Vagina (tissue), 2 donors: ENCODE measurements around the gene DYRK1B. TPM values are rescaled to one million over a fixed set of nuclear protein-coding genes. Genes with fewer than 3 reads are reported as not detected.

Experiments
- DNase-seq, 2 donors: peaks; one replicate each; pipeline ENCODE4 v3.0.0-alpha.2; 2017; ENCODE audit errors: extremely low spot score in 2 of 2
- H3K27ac ChIP-seq: fragments of 200-600 bp; sonication (generic); one replicate; pipeline ENCODE4 v1.5.1; 2019
- H3K27me3 ChIP-seq: fragments of 200-600 bp; sonication (generic); one replicate; pipeline ENCODE4 v1.5.1; 2019
- H3K36me3 ChIP-seq, 2 donors: fragments of 200-600 bp; sonication (generic); one replicate each; pipeline ENCODE4 v1.5.1; 2017 to 2019
- H3K4me1 ChIP-seq: fragments of 200-600 bp; sonication (generic); one replicate; pipeline ENCODE4 v1.5.1; 2019
- H3K4me3 ChIP-seq, 2 donors: fragments of 200-600 bp; sonication (generic); 1 replicate in 1 of 2; 2 replicates in 1 of 2; pipeline ENCODE4 v1.5.1; 2016 to 2019
- H3K9me3 ChIP-seq: fragments of 200-600 bp; sonication (generic); one replicate; pipeline ENCODE4 v1.5.1; 2019
- CTCF ChIP-seq, 3 experiments: fragments of 450-650 bp in 2 of 3; fragments of 200-600 bp in 1 of 3; sonication (generic) in 1 of 3; IDR thresholded peaks; one replicate each; pipeline ENCODE4 v1.5.1; 2017 to 2019; ENCODE audit warnings: antibody characterized with exemption in 3 of 3, mild to moderate bottlenecking in 2 of 3, moderate library complexity in 2 of 3
- POLR2A ChIP-seq, 2 donors: fragments of 450-650 bp; IDR thresholded peaks; one replicate each; pipeline ENCODE4 v1.6.1; 2017; ENCODE audit warnings: antibody characterized with exemption in 2 of 2, mild to moderate bottlenecking in 2 of 2, moderate library complexity in 2 of 2
- POLR2AphosphoS5 ChIP-seq, 2 donors: sonication (generic); formaldehyde crosslinking; IDR thresholded peaks; one replicate each; pipeline ENCODE4 v1.9.0; 2017; ENCODE audit warnings: antibody characterized with exemption in 2 of 2, mild to moderate bottlenecking in 2 of 2, low read depth in 1 of 2; ENCODE audit not compliant: insufficient read depth in 1 of 2
- intact Hi-C: fragments of 100-400 bp; cut with DNase I; formaldehyde crosslinking; loops from one replicate; pipeline ENCODE4 v1.15.1; 2023
- total RNA-seq: library from RNA; depleted of rRNA; stranded (reverse); fragments of >200 nt; gene quantifications from one replicate; pipeline ENCODE4 v1.2.3, GENCODE V29; 2016

Gene DYRK1B
- total RNA-seq, 1 donor from 2014 or later = 5.6 TPM

- no peaks in the 10 kb centered on the region for H3K9me3 ChIP-seq
- DNase-seq = no peak
- peaks cover 0 to 57% of the 10 kb centered on the region in 2 donors for H3K36me3 ChIP-seq
- H3K27me3 ChIP-seq = no peaks in the 10 kb centered on the region
- peaks cover 36% of the 10 kb centered on the region for H3K4me1 ChIP-seq
- TF ChIP-seq POLR2A (IDR thresholded peaks at IDR 0.05) (no peak), CTCF (IDR thresholded peaks at IDR 0.05) (no peak), POLR2AphosphoS5 (IDR thresholded peaks at IDR 0.05; ENCODE audit: insufficient read depth in 1 of 2, low read depth in 1 of 2) (no peak)
- H3K4me3 ChIP-seq = no peak overlapping the region
- H3K27ac ChIP-seq = no peak overlapping the region
- intact Hi-C loops = no loop called here
These were observed 4.2 kb downstream of the DYRK1B start for GRCh38 chr19:39829702-39830275.

GRCh38 chr19:39828654-39829032, 5.3 kb downstream of the DYRK1B start:
- H3K27me3 ChIP-seq = no peaks in the 10 kb centered on the region
- peaks cover 0 to 57% of the 10 kb centered on the region in 2 donors for H3K36me3 ChIP-seq
- TF ChIP-seq CTCF (IDR thresholded peaks at IDR 0.05) = no peak
- no peak for TF ChIP-seq POLR2AphosphoS5 (IDR thresholded peaks at IDR 0.05; ENCODE audit: insufficient read depth in 1 of 2, low read depth in 1 of 2)
- TF ChIP-seq POLR2A (IDR thresholded peaks at IDR 0.05) = no peak
- no peaks in the 10 kb centered on the region for H3K9me3 ChIP-seq
- H3K4me1 ChIP-seq = peaks cover 38% of the 10 kb centered on the region
- no peak overlapping the region for H3K4me3 ChIP-seq
- DNase-seq = no peak
- no peak overlapping the region for H3K27ac ChIP-seq
- intact Hi-C loops = no loop called here

GRCh38 chr19:39828015-39828653, 5.8 kb downstream of the DYRK1B start:
- Histone ChIP-seq H3K4me3 (no peak overlapping the region), H3K4me1 (peaks cover 39% of the 10 kb centered on the region), H3K27ac (no peak overlapping the region), H3K27me3 (no peaks in the 10 kb centered on the region), H3K36me3 (peaks cover 0 to 57% of the 10 kb centered on the region in 2 donors), H3K9me3 (no peaks in the 10 kb centered on the region)
- no peak for DNase-seq
- TF ChIP-seq CTCF (IDR thresholded peaks at IDR 0.05) (no peak), POLR2A (IDR thresholded peaks at IDR 0.05) (no peak), POLR2AphosphoS5 (IDR thresholded peaks at IDR 0.05; ENCODE audit: insufficient read depth in 1 of 2, low read depth in 1 of 2) (no peak)
- intact Hi-C loops = no loop called here

- TF ChIP-seq POLR2A (IDR thresholded peaks at IDR 0.05) (no peak), CTCF (IDR thresholded peaks at IDR 0.05) (no peak), POLR2AphosphoS5 (IDR thresholded peaks at IDR 0.05; ENCODE audit: insufficient read depth in 1 of 2, low read depth in 1 of 2) (no peak)
- peaks cover 0 to 57% of the 10 kb centered on the region in 2 donors for H3K36me3 ChIP-seq
- no peaks in the 10 kb centered on the region for H3K27me3 ChIP-seq
- H3K4me1 ChIP-seq = peaks cover 30% of the 10 kb centered on the region
- H3K4me3 ChIP-seq = no peak overlapping the region
- intact Hi-C loops = no loop called here
- no peak for DNase-seq
- H3K27ac ChIP-seq = no peak overlapping the region
- H3K9me3 ChIP-seq = no peaks in the 10 kb centered on the region
These were observed 6.7 kb downstream of the DYRK1B start for GRCh38 chr19:39827216-39827615.

- peaks cover 22% of the 10 kb centered on the region for H3K4me1 ChIP-seq
- TF ChIP-seq CTCF (IDR thresholded peaks at IDR 0.05) (no peak), POLR2A (IDR thresholded peaks at IDR 0.05) (no peak), POLR2AphosphoS5 (IDR thresholded peaks at IDR 0.05; ENCODE audit: insufficient read depth in 1 of 2, low read depth in 1 of 2) (no peak)
- DNase-seq = no peak
- H3K27me3 ChIP-seq = no peaks in the 10 kb centered on the region
- no peaks in the 10 kb centered on the region for H3K9me3 ChIP-seq
- H3K36me3 ChIP-seq = peaks cover 0 to 56% of the 10 kb centered on the region in 2 donors
- H3K27ac ChIP-seq = no peak overlapping the region
- no peak overlapping the region for H3K4me3 ChIP-seq
- intact Hi-C loops = no loop called here
These were observed 7.5 kb downstream of the DYRK1B start for GRCh38 chr19:39826311-39826945.
